ENCODE results near the gene SURF1.

DNA sequence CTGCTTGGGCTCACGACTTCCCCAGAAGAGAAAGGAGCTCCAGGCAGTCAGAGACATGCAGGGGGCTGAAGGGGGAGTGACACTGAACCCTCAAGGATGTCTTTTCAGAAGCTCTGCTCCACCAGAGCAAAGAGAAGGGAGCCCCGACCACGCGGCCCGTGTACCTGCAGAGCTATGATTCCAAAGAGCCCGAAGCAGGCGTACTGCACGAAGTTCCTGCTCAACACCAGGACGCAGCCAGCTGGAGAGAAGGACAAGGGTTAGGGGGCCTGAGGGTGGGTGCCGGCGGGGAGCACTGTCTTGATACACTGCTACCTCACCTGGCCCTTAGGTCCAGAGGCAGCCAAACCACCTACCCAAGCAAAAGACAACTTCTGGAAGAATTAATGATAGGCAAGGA lies 10.1 kb upstream of the SURF1 start:
- no peak for TF ChIP-seq POLR2A (IDR thresholded peaks at IDR 0.05; ENCODE audit: low read depth, low read length)
- no peak for TF ChIP-seq POLR2AphosphoS5 (IDR thresholded peaks at IDR 0.05; ENCODE audit: low read depth, low read length)
- no peak for TF ChIP-seq TAF1 (IDR thresholded peaks at IDR 0.05; ENCODE audit: borderline replicate concordance, low read depth, low read length)
